Measurements from ENCODE around the gene KCNIP4. TPM values are rescaled to one million over a fixed set of nuclear protein-coding genes. Genes with fewer than 3 reads are reported as not detected.

KCNIP4 gene
- total and polyA plus RNA-seq, 2 experiments from 2014 or later: 0.14 to 0.63 TPM

DNA sequence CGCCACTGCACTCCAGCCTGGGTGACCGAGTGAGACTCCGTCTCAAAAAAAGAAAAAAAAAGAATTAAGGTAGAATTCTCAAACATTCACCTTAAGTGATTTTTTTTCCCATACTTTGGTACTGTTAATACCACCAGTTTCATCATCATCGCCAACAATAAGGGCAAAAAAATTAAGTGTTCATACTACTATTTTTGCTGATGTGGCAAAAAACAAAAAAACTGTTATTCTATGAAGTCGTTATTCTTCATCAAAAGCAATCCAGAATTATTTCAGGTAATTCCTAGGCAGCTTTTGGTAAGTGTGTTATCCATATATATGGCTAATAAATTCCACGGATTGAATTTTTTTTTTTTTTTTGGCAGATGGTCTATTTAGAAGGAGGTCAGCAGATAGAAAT, 85.7 kb downstream of the KCNIP4 start:
- Histone ChIP-seq H3K27me3 (ENCODE audit: insufficient read depth) (no peaks in the 10 kb centered on the region), H4K20me1 (replicated peaks; ENCODE audit: insufficient read depth) (no peaks in the 10 kb centered on the region), H3K4me3 (no peak overlapping the region), H2AFZ (no peak overlapping the region), H3K27ac (ENCODE audit: low read depth) (no peak overlapping the region), H3K36me3 (ENCODE audit: insufficient read depth) (no peaks in the 10 kb centered on the region; the same call in 1 of the 2 replicates), H3K4me1 (ENCODE audit: insufficient read depth) (peaks cover 5% of the 10 kb centered on the region; the same call in 1 of the 2 replicates), H3F3A (replicated peaks; ENCODE audit: low read depth) (no peaks in the 10 kb centered on the region), H3K9me2 (ENCODE audit: insufficient read depth) (no peaks in the 10 kb centered on the region), H3K4me2 (no peak overlapping the region), H3K79me2 (replicated peaks; ENCODE audit: insufficient read depth) (no peaks in the 10 kb centered on the region)
- Mint-ChIP-seq H3K27me3 (ENCODE audit: insufficient read depth, low read depth, poor library complexity) (no peaks in the 10 kb centered on the region), H3K27ac (no peak overlapping the region), H3K36me3 (ENCODE audit: low read depth) (0 out of 3 replicates have a peak, but pooled peaks cover 2% of the 10 kb centered on the region), H3K4me3 (no peak overlapping the region), H3K9me3 (peaks cover 4% of the 10 kb centered on the region), H3K4me1 (peaks cover 4% of the 10 kb centered on the region; the same call in 1 of the 3 replicates)
- ATAC-seq (no peak), DNase-seq (ENCODE audit: low spot score) (no peak)
- no peak for TF ChIP-seq POLR2AphosphoS5 (IDR thresholded peaks at IDR 0.05; ENCODE audit: low read depth)
- no peak for TF ChIP-seq STAT1 (IDR thresholded peaks at IDR 0.05; ENCODE audit: unreplicated experiment)
- TF ChIP-seq CREB1 (CRISPR knock-in tag; IDR thresholded peaks at IDR 0.05; ENCODE audit: low read depth): no peak
- no peak for TF ChIP-seq EZH2phosphoT487 (IDR thresholded peaks at IDR 0.05; ENCODE audit: unreplicated experiment)
- TF ChIP-seq ETS1 (IDR thresholded peaks at IDR 0.05): no peak
- no peak for TF ChIP-seq ZNF331 (CRISPR knock-in tag; IDR thresholded peaks at IDR 0.05; ENCODE audit: low read depth)
- TF ChIP-seq EZH2 (IDR thresholded peaks at IDR 0.05; ENCODE audit: low read depth, unreplicated experiment): no peak

GRCh38 chr4:21858971-21859370, 89.6 kb downstream of the KCNIP4 start:
- Mint-ChIP-seq H3K4me1 (no peaks in the 10 kb centered on the region), H3K9me3 (peaks cover 15% of the 10 kb centered on the region)
- no peak for TF ChIP-seq ETS1 (IDR thresholded peaks at IDR 0.05)
- TF ChIP-seq POLR2AphosphoS5 (IDR thresholded peaks at IDR 0.05; ENCODE audit: low read depth): no peak
- no peak for TF ChIP-seq NANOG (IDR thresholded peaks at IDR 0.05; ENCODE audit: borderline replicate concordance)
- TF ChIP-seq REST (IDR thresholded peaks at IDR 0.05; ENCODE audit: unreplicated experiment): no peak
- TF ChIP-seq JUNB (IDR thresholded peaks at IDR 0.05; ENCODE audit: unreplicated experiment): no peak
- no peak for TF ChIP-seq ZNF114 (CRISPR knock-in tag; IDR thresholded peaks at IDR 0.05)
- no peak for TF ChIP-seq ZNF331 (CRISPR knock-in tag; IDR thresholded peaks at IDR 0.05; ENCODE audit: low read depth)
- TF ChIP-seq CREB1 (CRISPR knock-in tag; IDR thresholded peaks at IDR 0.05; ENCODE audit: low read depth): no peak
- TF ChIP-seq EZH2 (IDR thresholded peaks at IDR 0.05; ENCODE audit: low read depth, unreplicated experiment): no peak
- no peak for TF ChIP-seq STAT1 (IDR thresholded peaks at IDR 0.05; ENCODE audit: unreplicated experiment)
- TF ChIP-seq, protein P1, sequence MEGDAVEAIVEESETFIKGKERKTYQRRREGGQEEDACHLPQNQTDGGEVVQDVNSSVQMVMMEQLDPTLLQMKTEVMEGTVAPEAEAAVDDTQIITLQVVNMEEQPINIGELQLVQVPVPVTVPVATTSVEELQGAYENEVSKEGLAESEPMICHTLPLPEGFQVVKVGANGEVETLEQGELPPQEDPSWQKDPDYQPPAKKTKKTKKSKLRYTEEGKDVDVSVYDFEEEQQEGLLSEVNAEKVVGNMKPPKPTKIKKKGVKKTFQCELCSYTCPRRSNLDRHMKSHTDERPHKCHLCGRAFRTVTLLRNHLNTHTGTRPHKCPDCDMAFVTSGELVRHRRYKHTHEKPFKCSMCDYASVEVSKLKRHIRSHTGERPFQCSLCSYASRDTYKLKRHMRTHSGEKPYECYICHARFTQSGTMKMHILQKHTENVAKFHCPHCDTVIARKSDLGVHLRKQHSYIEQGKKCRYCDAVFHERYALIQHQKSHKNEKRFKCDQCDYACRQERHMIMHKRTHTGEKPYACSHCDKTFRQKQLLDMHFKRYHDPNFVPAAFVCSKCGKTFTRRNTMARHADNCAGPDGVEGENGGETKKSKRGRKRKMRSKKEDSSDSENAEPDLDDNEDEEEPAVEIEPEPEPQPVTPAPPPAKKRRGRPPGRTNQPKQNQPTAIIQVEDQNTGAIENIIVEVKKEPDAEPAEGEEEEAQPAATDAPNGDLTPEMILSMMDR (conservative IDR thresholded peaks at IDR 0.05; ENCODE audit: low read depth in 2 of 2): no peak

More at GRCh38 chr4:21858971-21859370, 89.6 kb downstream of the KCNIP4 start:
- H3K4me2 ChIP-seq: no peak overlapping the region
- H3K27me3 ChIP-seq (ENCODE audit: insufficient read depth): no peaks in the 10 kb centered on the region
- peaks cover 1% of the 10 kb centered on the region for H3K27me3 Mint-ChIP-seq (ENCODE audit: insufficient read depth, low read depth, poor library complexity)
- DNase-seq (ENCODE audit: low spot score) (no peak), ATAC-seq (no peak)
- H3K4me3 ChIP-seq: no peak overlapping the region
- no peak overlapping the region for H2AFZ ChIP-seq
- peaks cover 9% of the 10 kb centered on the region; the same call in 2 of the 3 replicates for H3K36me3 Mint-ChIP-seq (ENCODE audit: low read depth)
- no peaks in the 10 kb centered on the region for H4K20me1 ChIP-seq (replicated peaks; ENCODE audit: insufficient read depth)
- no peaks in the 10 kb centered on the region for H3F3A ChIP-seq (replicated peaks; ENCODE audit: low read depth)
- H3K27ac ChIP-seq (ENCODE audit: low read depth): no peak overlapping the region
- H3K36me3 ChIP-seq (ENCODE audit: insufficient read depth): no peaks in the 10 kb centered on the region; the same call in 1 of the 2 replicates
- H3K9me2 ChIP-seq (ENCODE audit: insufficient read depth): no peaks in the 10 kb centered on the region
- no peaks in the 10 kb centered on the region for H3K79me2 ChIP-seq (replicated peaks; ENCODE audit: insufficient read depth)
- no peak overlapping the region for H3K27ac Mint-ChIP-seq
- no peak overlapping the region for H3K4me3 Mint-ChIP-seq
- no peaks in the 10 kb centered on the region for H3K4me1 ChIP-seq (ENCODE audit: insufficient read depth)
